DOHH2 (cell line): ENCODE measurements around the gene SIPA1L3.

Source experiments
- H3F3A ChIP-seq: fragments of 200-600 bp; sonication (generic), shearing (Covaris generic); 2 replicates; pipeline ENCODE4 v1.6.0; 2016; ENCODE audit warnings: antibody characterized with exemption, mild to moderate bottlenecking; ENCODE audit not compliant: control insufficient read depth, insufficient read depth
- H3K27ac ChIP-seq: fragments of 200-600 bp; sonication (generic); 2 replicates; pipeline ENCODE4 v1.5.1; 2014; ENCODE audit warnings: low read depth, mild to moderate bottlenecking, low read length, moderate library complexity
- H3K27me3 ChIP-seq: fragments of 200-600 bp; sonication (generic); 2 replicates; pipeline ENCODE4 v1.6.1; 2014; ENCODE audit warnings: mild to moderate bottlenecking, low read length, mixed read lengths; ENCODE audit not compliant: control insufficient read depth
- H3K36me3 ChIP-seq: fragments of 200-600 bp; sonication (generic); 2 replicates; pipeline ENCODE4 v1.6.1; 2014; ENCODE audit warnings: mild to moderate bottlenecking, low read length, moderate library complexity, mixed read lengths; ENCODE audit not compliant: control insufficient read depth
- H3K4me1 ChIP-seq: fragments of 200-600 bp; sonication (generic); 2 replicates; pipeline ENCODE4 v1.6.1; 2014; ENCODE audit warnings: mild to moderate bottlenecking, low read length, mixed read lengths; ENCODE audit not compliant: control insufficient read depth
- H3K4me2 ChIP-seq: fragments of 200-600 bp; sonication (generic); 2 replicates; pipeline ENCODE4 v1.6.0; 2014; ENCODE audit warnings: mild to moderate bottlenecking, low read length, moderate library complexity
- H3K4me3 ChIP-seq: fragments of 200-600 bp; sonication (generic); 2 replicates; pipeline ENCODE4 v1.5.1; 2014; ENCODE audit warnings: mild to moderate bottlenecking, low read length, mixed read lengths
- H3K79me2 ChIP-seq: fragments of 200-600 bp; sonication (generic); 2 replicates; pipeline ENCODE4 v1.6.1; 2014; ENCODE audit warnings: mild to moderate bottlenecking, low read length, mixed read lengths; ENCODE audit not compliant: control insufficient read depth
- H3K9me2 ChIP-seq: fragments of 200-600 bp; sonication (generic); replicated peaks from 2 replicates; pipeline ENCODE4 v1.6.1; 2014; ENCODE audit warnings: mild to moderate bottlenecking, low read length, mixed read lengths; ENCODE audit not compliant: control insufficient read depth
- H3K9me3 ChIP-seq: fragments of 200-600 bp; sonication (generic); 2 replicates; pipeline ENCODE4 v1.6.1; 2014; ENCODE audit warnings: antibody characterized with exemption, low read length, mixed read lengths; ENCODE audit not compliant: control insufficient read depth, insufficient read depth
- H4K20me1 ChIP-seq: fragments of 200-600 bp; sonication (generic); 2 replicates; pipeline ENCODE4 v1.6.0; 2014; ENCODE audit warnings: low read depth, mild to moderate bottlenecking, antibody characterized with exemption, low read length, moderate library complexity; ENCODE audit not compliant: control insufficient read depth, insufficient read depth
- CTCF ChIP-seq: fragments of 200-600 bp; sonication (generic); IDR thresholded peaks from one replicate; pipeline ENCODE4 v1.5.1; 2014; ENCODE audit warnings: antibody characterized with exemption, mild to moderate bottlenecking, low read depth, low read length; ENCODE audit not compliant: poor library complexity, severe bottlenecking
- EZH2phosphoT487 ChIP-seq: fragments of 200-600 bp; sonication (generic); IDR thresholded peaks from 2 replicates; pipeline ENCODE4 v1.6.1; 2017; ENCODE audit warnings: borderline replicate concordance, mild to moderate bottlenecking, antibody characterized with exemption, low read length, moderate library complexity, mixed read lengths

Gene SIPA1L3

GRCh38 chr19:38055655-38056521, 148.9 kb downstream of the SIPA1L3 start:
- no peak overlapping the region for H3K4me3 ChIP-seq
- peaks cover under 1% of the 10 kb centered on the region; the same call in 1 of the 2 replicates for H3K79me2 ChIP-seq
- H3K27me3 ChIP-seq: no peaks in the 10 kb centered on the region
- TF ChIP-seq EZH2phosphoT487: no peak
- TF ChIP-seq CTCF: no peak
- H3F3A ChIP-seq: no peaks in the 10 kb centered on the region
- H4K20me1 ChIP-seq: no peaks in the 10 kb centered on the region
- no peaks in the 10 kb centered on the region for H3K36me3 ChIP-seq
- no peak overlapping the region for H3K4me2 ChIP-seq
- H3K9me3 ChIP-seq: no peaks in the 10 kb centered on the region
- H3K27ac ChIP-seq: no peak overlapping the region
- H3K4me1 ChIP-seq: peaks cover 26% of the 10 kb centered on the region
- H3K9me2 ChIP-seq: no peaks in the 10 kb centered on the region

GRCh38 chr19:38056646-38057045, 149.6 kb downstream of the SIPA1L3 start:
- Histone ChIP-seq H3K36me3 (no peaks in the 10 kb centered on the region), H3K27ac (no peak overlapping the region), H3K4me2 (no peak overlapping the region), H3K27me3 (no peaks in the 10 kb centered on the region), H3K9me3 (no peaks in the 10 kb centered on the region), H3K79me2 (peaks cover 6% of the 10 kb centered on the region), H3K4me3 (no peak overlapping the region), H3K4me1 (peaks cover 26% of the 10 kb centered on the region), H4K20me1 (no peaks in the 10 kb centered on the region), H3F3A (no peaks in the 10 kb centered on the region), H3K9me2 (no peaks in the 10 kb centered on the region)
- TF ChIP-seq EZH2phosphoT487 (no peak), CTCF (no peak)

- no peaks in the 10 kb centered on the region for H3K9me2 ChIP-seq
- no peaks in the 10 kb centered on the region for H4K20me1 ChIP-seq
- no peaks in the 10 kb centered on the region for H3F3A ChIP-seq
- H3K4me1 ChIP-seq: peaks cover 26% of the 10 kb centered on the region
- H3K4me3 ChIP-seq: no peak overlapping the region
- H3K4me2 ChIP-seq: no peak overlapping the region
- no peak overlapping the region for H3K27ac ChIP-seq
- H3K36me3 ChIP-seq: no peaks in the 10 kb centered on the region
- peaks cover 11% of the 10 kb centered on the region for H3K79me2 ChIP-seq
- H3K27me3 ChIP-seq: no peaks in the 10 kb centered on the region
- no peak for TF ChIP-seq EZH2phosphoT487
- TF ChIP-seq CTCF: no peak
- no peaks in the 10 kb centered on the region for H3K9me3 ChIP-seq
Measured at GRCh38 chr19:38057959-38058690, 151.1 kb downstream of the SIPA1L3 start.
